Right atrium auricular region (tissue), 2 donors: ENCODE results near the gene NRIP1. TPM values are rescaled to one million over a fixed set of nuclear protein-coding genes. Genes with fewer than 3 reads are reported as not detected.

Experiments
- DNase-seq: peaks from one replicate; pipeline ENCODE4 v3.0.0-alpha.2; 2019; ENCODE audit warnings: low spot score
- H3K27ac ChIP-seq, 2 donors: fragments of 200-600 bp; sonication (generic); 1 replicate in 1 of 2; 2 replicates in 1 of 2; pipeline ENCODE4 v1.5.1; 2016 to 2019
- H3K27me3 ChIP-seq, 2 donors: fragments of 200-600 bp; sonication (generic); one replicate each; pipeline versions ENCODE4 v1.5.1 to v1.6.0; 2017 to 2019
- H3K36me3 ChIP-seq: fragments of 200-600 bp; sonication (generic); one replicate; pipeline ENCODE4 v1.5.1; 2016
- H3K4me1 ChIP-seq, 2 donors: fragments of 200-600 bp; sonication (generic); one replicate each; pipeline versions ENCODE4 v1.5.1 to v1.6.0; 2017 to 2019
- H3K4me3 ChIP-seq, 2 donors: fragments of 200-600 bp; sonication (generic); 1 replicate in 1 of 2; 2 replicates in 1 of 2; pipeline ENCODE4 v1.5.1; 2017 to 2019; ENCODE audit warnings: mild to moderate bottlenecking in 1 of 2, moderate library complexity in 1 of 2
- H3K9me3 ChIP-seq, 2 donors: fragments of 200-600 bp; sonication (generic); one replicate each; pipeline ENCODE4 v1.5.1; 2019
- CTCF ChIP-seq, 2 donors: fragments of 200-600 bp; sonication (generic); IDR thresholded peaks; one replicate each; pipeline ENCODE4 v1.5.1; 2019; ENCODE audit warnings: antibody characterized with exemption in 2 of 2
- total RNA-seq, 2 donors: library from RNA; depleted of rRNA; stranded (reverse); fragments of >200 nt; gene quantifications; one replicate each; pipeline ENCODE4 v1.1.0, GENCODE V29; 2016

The NRIP1 gene
- total RNA-seq, 2 donors from 2014 or later: 15.5 to 16.0 TPM

DNA sequence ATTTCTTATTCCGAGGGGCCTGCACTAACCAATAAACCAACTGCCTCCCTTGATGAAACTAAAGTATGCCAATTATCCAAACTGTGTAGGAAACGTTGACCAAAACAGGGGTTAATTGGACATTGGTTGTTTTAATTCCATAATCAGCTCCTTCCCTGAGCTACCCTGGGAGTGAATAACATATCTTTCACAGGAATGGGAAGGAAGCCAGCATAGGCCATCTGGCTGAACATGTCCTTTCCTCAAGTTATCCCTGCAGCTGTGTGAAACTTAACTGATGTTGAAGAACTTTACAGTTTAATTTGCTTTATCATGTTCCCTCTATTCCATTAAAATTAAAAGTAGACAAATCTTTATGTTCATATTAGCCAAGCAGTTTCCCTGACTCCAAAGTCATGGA, 75.4 kb downstream of the NRIP1 start:
- no peak for DNase-seq
- Histone ChIP-seq H3K27ac (no peak overlapping the region), H3K27me3 (no peaks in the 10 kb centered on the region), H3K36me3 (no peaks in the 10 kb centered on the region), H3K4me3 (no peak overlapping the region), H3K9me3 (no peaks in the 10 kb centered on the region), H3K4me1 (peaks cover 0 to 14% of the 10 kb centered on the region in 2 donors)
- TF ChIP-seq CTCF (IDR thresholded peaks at IDR 0.05): no peak

- H3K9me3 ChIP-seq: peaks cover 0 to 2% of the 10 kb centered on the region in 2 donors
- H3K36me3 ChIP-seq: no peaks in the 10 kb centered on the region
Observed at GRCh38 chr21:14988760-14989159, 76.0 kb downstream of the NRIP1 start.

GRCh38 chr21:14987370-14988170, 77.2 kb downstream of the NRIP1 start:
- Histone ChIP-seq H3K27me3 (no peaks in the 10 kb centered on the region), H3K36me3 (no peaks in the 10 kb centered on the region), H3K9me3 (peaks cover 0 to 4% of the 10 kb centered on the region in 2 donors), H3K4me1 (peaks cover 0 to 14% of the 10 kb centered on the region in 2 donors), H3K4me3 (no peak overlapping the region), H3K27ac (no peak overlapping the region)
- no peak for TF ChIP-seq CTCF (IDR thresholded peaks at IDR 0.05)
- no peak for DNase-seq

More at GRCh38 chr21:14988760-14989159, 76.0 kb downstream of the NRIP1 start:
- no peak overlapping the region for H3K27ac ChIP-seq
- no peaks in the 10 kb centered on the region for H3K27me3 ChIP-seq
- peaks cover 0 to 14% of the 10 kb centered on the region in 2 donors for H3K4me1 ChIP-seq
- no peak overlapping the region for H3K4me3 ChIP-seq
- no peak for DNase-seq
- TF ChIP-seq CTCF (IDR thresholded peaks at IDR 0.05): no peak

DNA sequence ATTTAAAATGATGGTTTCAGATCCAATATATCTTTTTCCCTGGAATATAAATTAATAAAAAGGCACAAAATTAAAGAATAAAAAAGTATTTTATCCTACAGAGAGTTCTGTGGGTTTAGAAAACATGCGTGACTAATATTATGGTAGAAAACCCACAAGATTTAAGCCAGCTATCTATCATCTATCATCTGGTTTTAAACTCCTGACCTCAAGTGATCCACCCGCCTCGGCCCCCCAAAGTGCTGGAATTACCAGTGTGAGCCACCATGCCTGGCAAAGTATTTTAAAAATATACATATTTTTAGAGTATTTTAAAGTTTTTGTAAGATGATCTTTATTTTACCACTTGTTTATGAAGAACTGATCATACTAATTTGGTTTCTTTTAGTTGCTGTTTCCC, 79.5 kb downstream of the NRIP1 start:
- Histone ChIP-seq H3K27me3 (no peaks in the 10 kb centered on the region), H3K4me3 (no peak overlapping the region), H3K27ac (no peak overlapping the region), H3K4me1 (peaks cover 0 to 14% of the 10 kb centered on the region in 2 donors), H3K9me3 (peaks cover 0 to 4% of the 10 kb centered on the region in 2 donors), H3K36me3 (no peaks in the 10 kb centered on the region)
- no peak for DNase-seq
- no peak for TF ChIP-seq CTCF (IDR thresholded peaks at IDR 0.05)

- Histone ChIP-seq H3K9me3 (peaks cover 0 to 4% of the 10 kb centered on the region in 2 donors), H3K36me3 (no peaks in the 10 kb centered on the region), H3K4me1 (no peaks in the 10 kb centered on the region), H3K4me3 (no peak overlapping the region), H3K27me3 (no peaks in the 10 kb centered on the region), H3K27ac (no peak overlapping the region)
- TF ChIP-seq CTCF (IDR thresholded peaks at IDR 0.05): no peak
- DNase-seq: no peak
Observed at GRCh38 chr21:14982336-14982735, 82.5 kb downstream of the NRIP1 start.
